ENCODE results near the gene TRPV3.
"Not testable (repeated sequence)": the region's sequence is repeated elsewhere in the genome, so short reads cannot be mapped to it uniquely, and the experiment has no call there.

Gene TRPV3

DNA sequence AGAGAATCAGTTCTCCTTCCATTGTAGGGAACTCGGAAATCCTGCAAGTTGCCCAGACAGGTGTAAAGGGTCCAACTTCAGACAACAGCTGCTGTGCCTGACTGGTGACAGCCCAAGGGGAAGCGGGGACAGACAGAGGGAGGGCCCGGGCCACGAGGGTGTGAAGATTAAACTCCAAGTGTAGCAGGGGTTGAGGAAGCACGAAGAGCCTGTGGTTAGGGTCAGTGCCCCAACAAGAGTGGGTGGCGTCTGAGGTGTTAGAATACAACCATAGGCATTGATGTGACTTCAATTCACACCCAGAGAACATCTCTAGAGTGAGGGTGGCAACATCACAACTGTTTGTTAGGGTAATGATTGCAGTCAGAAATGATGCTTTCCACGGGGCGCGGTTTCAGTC, 42.7 kb downstream of the TRPV3 start:
- CTCF ChIA-PET: no interaction called here
- POLR2A ChIA-PET (ENCODE audit: low non-redundant PET): no interaction called here
- no peak for DNase-seq (ENCODE audit: low spot score)
- no peak overlapping the region for H3K27ac ChIP-seq
- TF ChIP-seq, protein P1, sequence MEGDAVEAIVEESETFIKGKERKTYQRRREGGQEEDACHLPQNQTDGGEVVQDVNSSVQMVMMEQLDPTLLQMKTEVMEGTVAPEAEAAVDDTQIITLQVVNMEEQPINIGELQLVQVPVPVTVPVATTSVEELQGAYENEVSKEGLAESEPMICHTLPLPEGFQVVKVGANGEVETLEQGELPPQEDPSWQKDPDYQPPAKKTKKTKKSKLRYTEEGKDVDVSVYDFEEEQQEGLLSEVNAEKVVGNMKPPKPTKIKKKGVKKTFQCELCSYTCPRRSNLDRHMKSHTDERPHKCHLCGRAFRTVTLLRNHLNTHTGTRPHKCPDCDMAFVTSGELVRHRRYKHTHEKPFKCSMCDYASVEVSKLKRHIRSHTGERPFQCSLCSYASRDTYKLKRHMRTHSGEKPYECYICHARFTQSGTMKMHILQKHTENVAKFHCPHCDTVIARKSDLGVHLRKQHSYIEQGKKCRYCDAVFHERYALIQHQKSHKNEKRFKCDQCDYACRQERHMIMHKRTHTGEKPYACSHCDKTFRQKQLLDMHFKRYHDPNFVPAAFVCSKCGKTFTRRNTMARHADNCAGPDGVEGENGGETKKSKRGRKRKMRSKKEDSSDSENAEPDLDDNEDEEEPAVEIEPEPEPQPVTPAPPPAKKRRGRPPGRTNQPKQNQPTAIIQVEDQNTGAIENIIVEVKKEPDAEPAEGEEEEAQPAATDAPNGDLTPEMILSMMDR (conservative IDR thresholded peaks at IDR 0.05; ENCODE audit: low read depth): no peak

DNA sequence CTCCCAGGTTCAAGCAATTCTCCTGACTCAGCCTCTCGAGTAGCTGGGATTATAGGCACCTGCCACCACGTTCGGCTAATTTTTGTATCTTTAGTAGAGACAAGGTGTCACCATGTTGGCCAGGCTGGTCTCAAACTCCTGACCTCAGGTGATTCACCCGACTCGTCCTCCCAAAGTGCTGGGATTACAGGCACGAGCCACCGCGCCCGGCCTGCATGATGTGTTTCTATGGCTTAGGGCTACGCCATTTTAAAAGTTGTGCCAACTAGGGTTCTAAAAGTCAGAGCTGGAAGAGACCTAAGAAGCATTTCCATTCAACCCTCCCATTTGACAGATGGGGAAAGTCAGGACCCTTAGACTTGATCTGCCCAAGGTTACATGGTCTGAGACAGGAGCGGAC, 43.4 kb downstream of the TRPV3 start:
- CTCF ChIA-PET: interaction anchor here (0.6 kb wide), 2 partner anchors 30 to 1483 kb away, joined by 3 read pairs; partner anchors contain the start of gene INCA1
- DNase-seq (ENCODE audit: low spot score); POLR2A ChIA-PET (ENCODE audit: low non-redundant PET); H3K27ac ChIP-seq: not testable (repeated sequence)

DNA sequence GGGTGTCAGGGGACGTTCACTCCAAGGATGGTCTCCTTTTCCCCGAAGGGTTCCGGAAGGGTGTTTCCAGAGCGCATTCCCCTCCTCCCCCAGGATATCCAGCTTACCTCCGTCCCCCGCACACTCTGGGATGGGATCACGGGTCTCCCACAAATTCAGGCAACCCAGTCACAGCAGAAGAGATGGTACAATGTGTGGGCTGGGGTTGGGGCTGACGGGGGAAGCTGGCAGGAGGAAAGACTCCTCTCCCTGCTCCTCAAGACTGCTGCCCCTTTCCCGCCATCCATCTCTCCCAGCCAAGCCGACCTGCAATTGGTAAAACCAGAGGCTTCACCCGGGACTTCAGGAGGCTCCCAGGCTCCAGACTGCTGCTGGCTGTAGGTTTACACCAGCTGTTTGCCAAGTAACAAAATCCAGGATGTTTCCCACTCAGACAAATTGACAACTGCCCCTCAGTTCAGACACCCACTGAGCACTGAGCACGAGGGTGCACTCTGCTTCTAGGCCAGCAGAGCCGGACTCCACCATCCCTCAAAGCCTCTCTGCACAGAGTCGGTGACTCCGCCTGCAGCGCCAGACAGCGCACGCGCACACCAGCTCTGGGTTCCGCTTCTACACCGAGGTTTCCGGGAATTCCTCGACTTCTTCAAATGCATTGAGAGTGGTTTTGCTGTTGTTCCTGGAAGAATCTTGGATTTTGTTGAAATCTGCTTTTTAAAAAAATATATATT, 44.1 kb downstream of the TRPV3 start:
- TF ChIP-seq, protein P1 (conservative IDR thresholded peaks at IDR 0.05; ENCODE audit: low read depth): no peak
- CTCF ChIA-PET: interaction anchor here (0.6 kb wide), 2 partner anchors 31 to 1484 kb away, joined by 3 read pairs; partner anchors contain the start of gene INCA1
- H3K27ac ChIP-seq: no peak overlapping the region
- no peak for DNase-seq (ENCODE audit: low spot score)
- POLR2A ChIA-PET (ENCODE audit: low non-redundant PET): no interaction called here

DNA sequence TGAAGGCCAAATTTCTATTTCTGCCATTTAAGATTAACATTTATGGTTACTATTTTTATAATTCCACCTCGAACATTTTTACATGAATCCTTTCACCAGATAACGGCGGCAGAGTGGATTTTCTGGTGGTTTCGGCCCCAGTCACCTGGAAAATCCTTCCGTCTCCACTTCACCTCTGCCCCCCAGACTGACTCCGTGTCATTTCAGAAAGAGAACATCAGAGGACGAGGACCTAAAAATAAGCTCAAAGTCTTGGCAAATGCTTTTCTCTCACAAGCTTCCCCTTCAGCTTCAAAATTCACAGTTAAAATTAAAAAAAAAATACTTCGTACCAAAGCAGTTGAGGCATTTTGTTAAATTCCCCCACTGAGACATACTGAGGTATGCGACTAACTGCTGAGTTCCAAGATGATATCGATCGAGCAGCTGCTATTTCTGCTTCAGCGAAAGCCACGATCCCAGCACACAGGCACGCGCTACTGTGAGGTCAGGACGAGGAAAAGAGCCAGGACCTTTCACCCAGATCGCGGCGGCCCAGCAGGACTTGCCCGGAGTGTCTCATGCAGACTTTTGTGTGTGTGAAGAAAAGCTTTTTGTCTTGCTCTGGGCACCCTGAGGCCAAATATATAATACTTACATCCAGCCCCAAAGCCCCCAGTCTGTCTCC, 45.0 kb downstream of the TRPV3 start:
- H3K27ac ChIP-seq: no peak overlapping the region
- TF ChIP-seq, protein P1 (conservative IDR thresholded peaks at IDR 0.05; ENCODE audit: low read depth): no peak
- ChIA-PET CTCF (interaction anchor here (0.6 kb wide), 1 partner anchor 128 kb away, joined by 3 read pairs; no protein-coding TSS in a partner anchor), POLR2A (ENCODE audit: low non-redundant PET) (no interaction called here)
- no peak for DNase-seq (ENCODE audit: low spot score)

DNA sequence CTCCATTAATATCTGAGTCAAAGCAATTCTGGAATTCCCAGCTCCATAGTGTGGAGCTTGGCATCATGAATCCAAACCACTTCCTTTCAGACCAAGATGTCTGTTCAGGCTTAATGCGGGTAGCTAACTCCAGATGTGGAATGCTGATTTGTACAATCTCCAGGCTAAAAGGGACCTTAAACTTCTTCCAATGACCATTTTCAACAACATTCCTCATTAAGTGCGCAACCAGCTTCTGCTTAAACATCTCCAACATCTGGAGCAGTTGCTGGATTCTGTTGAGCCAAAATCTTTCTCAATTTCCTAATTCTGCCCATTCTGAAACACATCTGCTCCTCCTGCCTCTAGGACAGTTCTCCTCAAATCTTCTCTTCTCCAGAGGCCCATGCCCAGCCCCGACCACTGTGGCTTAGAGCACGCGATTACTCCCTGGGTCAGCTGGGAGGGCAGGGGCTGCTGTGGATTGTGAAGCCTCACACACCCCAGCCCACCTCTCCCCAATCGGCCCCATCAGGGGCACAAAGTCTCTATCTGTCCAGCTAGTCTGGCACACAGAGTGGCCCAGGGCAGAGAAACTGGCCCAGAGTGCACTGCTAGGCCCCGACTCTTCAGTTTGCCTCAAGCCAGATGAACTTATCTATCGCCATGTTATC, 45.6 kb downstream of the TRPV3 start:
- no peak overlapping the region for H3K27ac ChIP-seq
- TF ChIP-seq, protein P1 (conservative IDR thresholded peaks at IDR 0.05; ENCODE audit: low read depth): no peak
- DNase-seq (ENCODE audit: low spot score): no peak
- ChIA-PET CTCF (interaction anchor here (0.6 kb wide), 1 partner anchor 128 kb away, joined by 3 read pairs; no protein-coding TSS in a partner anchor), POLR2A (ENCODE audit: low non-redundant PET) (no interaction called here)

DNA sequence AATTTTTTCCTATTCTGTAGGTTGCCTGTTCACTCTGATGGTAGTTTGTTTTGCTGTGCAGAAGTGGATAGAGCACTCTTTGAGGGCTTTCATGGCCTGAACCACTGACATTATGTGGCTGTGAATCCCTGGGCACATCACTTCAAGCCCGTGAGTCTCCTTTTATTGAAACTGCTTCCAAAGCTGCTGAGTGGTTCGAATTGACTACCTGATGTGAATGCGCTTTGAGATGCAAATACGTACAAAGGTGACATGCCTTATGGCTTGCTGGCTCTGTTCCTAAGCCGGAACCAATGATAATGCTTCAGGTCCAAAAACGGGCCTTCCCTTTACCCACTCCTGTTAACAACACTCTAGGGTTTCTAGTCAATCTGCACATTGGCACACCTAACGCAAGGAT, 47.5 kb downstream of the TRPV3 start:
- POLR2A ChIA-PET (ENCODE audit: low non-redundant PET): no interaction called here
- CTCF ChIA-PET: no interaction called here

More for the DNA sequence above, 47.5 kb downstream of the TRPV3 start:
- H3K27ac ChIP-seq: no peak overlapping the region
- DNase-seq (ENCODE audit: low spot score): no peak
- TF ChIP-seq, protein P1 (conservative IDR thresholded peaks at IDR 0.05; ENCODE audit: low read depth): no peak
